22Rv1 (cell line): ENCODE measurements around the gene HSPB2.

Source experiments
- CTCF ChIP-seq: fragments of 450-650 bp; IDR thresholded peaks from 2 replicates; pipeline ENCODE4 v1.5.1; 2017; ENCODE audit warnings: mild to moderate bottlenecking
- ZFX ChIP-seq: fragments of 450-650 bp; IDR thresholded peaks from 2 replicates; pipeline ENCODE4 v1.6.1; 2017; ENCODE audit warnings: antibody characterized with exemption, borderline replicate concordance

- TF ChIP-seq CTCF (no peak), ZFX (no peak)
Measured at GRCh38 chr11:111886032-111886431, 26.5 kb upstream of the HSPB2 start.
